ENCODE measurements around the gene NEURL3. TPM values are rescaled to one million over a fixed set of nuclear protein-coding genes. Genes with fewer than 3 reads are reported as not detected.

The NEURL3 gene
- total and polyA plus RNA-seq, 2 experiments from 2014 or later, result not detected

DNA sequence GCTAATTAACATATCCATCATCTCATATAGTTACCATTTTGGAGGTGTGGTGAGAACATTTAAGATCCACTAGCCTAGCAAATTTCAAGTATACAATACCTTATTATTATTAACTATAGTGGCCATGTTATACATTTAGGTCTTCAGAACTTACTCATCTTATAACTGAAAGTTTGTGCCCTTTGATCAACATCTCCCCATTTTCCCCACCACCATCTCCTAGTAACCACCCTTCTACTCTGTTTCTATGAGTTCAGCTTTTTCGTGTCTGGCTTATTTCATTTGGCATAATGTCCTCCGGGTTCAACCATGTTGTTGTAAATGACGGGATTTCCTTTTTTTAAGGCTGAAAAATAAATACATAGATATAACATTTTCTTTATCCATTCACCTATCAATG, 15.9 kb downstream of the NEURL3 start:
- Histone ChIP-seq H2AFZ (no peak overlapping the region), H3K4me3 (no peak overlapping the region), H4K20me1 (ENCODE audit: insufficient read depth) (no peaks in the 10 kb centered on the region), H3K4me1 (ENCODE audit: insufficient read depth) (no peaks in the 10 kb centered on the region), H3K79me2 (ENCODE audit: insufficient read depth) (no peaks in the 10 kb centered on the region), H3K36me3 (ENCODE audit: low read depth) (no peaks in the 10 kb centered on the region), H3K4me2 (ENCODE audit: unreplicated experiment) (no peak overlapping the region), H3K9me2 (ENCODE audit: insufficient read depth) (no peaks in the 10 kb centered on the region), H3K27ac (no peak overlapping the region), H3K27me3 (replicated peaks; ENCODE audit: insufficient read depth) (peaks cover 6% of the 10 kb centered on the region; the same call in 1 of the 2 replicates), H3K9me3 (ENCODE audit: low read depth) (no peaks in the 10 kb centered on the region), H3K9ac (no peak overlapping the region), H3F3A (ENCODE audit: insufficient read depth) (no peaks in the 10 kb centered on the region)
- TF ChIP-seq EZH2phosphoT487 (IDR thresholded peaks at IDR 0.05; ENCODE audit: insufficient read depth, low read depth) (no peak), EZH2 (IDR thresholded peaks at IDR 0.05; ENCODE audit: insufficient read depth, poor library complexity, severe bottlenecking) (no peak)
- in situ Hi-C loops (cut with MboI), result no loop called here
- no peak for DNase-seq
- 88 to 91% methylated on average over 3 of the region's 3 CpGs for WGBS, 2 experiments (ENCODE audit: low coverage in 1 of 2, low lambda C conversion rate in 2 of 2, missing lambda C conversion rate in 2 of 2)

DNA sequence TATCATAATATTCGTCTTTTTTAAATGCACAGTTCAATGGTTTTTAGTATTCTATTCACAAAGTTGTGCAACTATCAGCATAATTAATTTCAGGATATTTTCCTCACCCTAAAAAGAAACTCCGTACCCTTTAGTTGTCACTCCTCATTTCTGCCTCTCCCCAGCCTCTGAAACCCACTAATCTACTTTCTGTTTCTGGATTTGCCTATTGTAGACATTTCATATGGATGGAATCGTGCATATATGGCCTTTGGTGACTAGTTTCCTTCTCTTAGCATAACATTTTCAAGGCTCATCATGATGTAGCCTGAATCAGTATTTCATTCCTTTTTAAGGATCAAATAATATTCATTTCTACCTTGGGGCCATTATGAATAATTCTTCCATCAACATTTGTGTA, 18.5 kb downstream of the NEURL3 start:
- no peak for TF ChIP-seq EZH2phosphoT487 (IDR thresholded peaks at IDR 0.05; ENCODE audit: insufficient read depth, low read depth)
- TF ChIP-seq EZH2 (IDR thresholded peaks at IDR 0.05; ENCODE audit: insufficient read depth, poor library complexity, severe bottlenecking), result no peak
- H3F3A ChIP-seq (ENCODE audit: insufficient read depth), result no peaks in the 10 kb centered on the region
- no peak for DNase-seq
- no peaks in the 10 kb centered on the region for H4K20me1 ChIP-seq (ENCODE audit: insufficient read depth)
- peak overlapping the region; percentile 76 for H3K9ac ChIP-seq
- peak overlapping the region; percentile 70 for H3K4me3 ChIP-seq
- in situ Hi-C loops (cut with MboI), result no loop called here
- peak overlapping the region; percentile 82 for H3K4me2 ChIP-seq (ENCODE audit: unreplicated experiment)
- H3K9me2 ChIP-seq (ENCODE audit: insufficient read depth), result no peaks in the 10 kb centered on the region
- no peaks in the 10 kb centered on the region for H3K9me3 ChIP-seq (ENCODE audit: low read depth)
- H3K27ac ChIP-seq, result peak overlapping the region; percentile 40
- 52% methylated on average over 3 of the region's 3 CpGs for WGBS, 2 experiments (ENCODE audit: low coverage in 1 of 2, low lambda C conversion rate in 2 of 2, missing lambda C conversion rate in 2 of 2)
- peak overlapping the region; percentile 96 for H2AFZ ChIP-seq
- H3K27me3 ChIP-seq (replicated peaks; ENCODE audit: insufficient read depth), result no peaks in the 10 kb centered on the region
- no peaks in the 10 kb centered on the region for H3K36me3 ChIP-seq (ENCODE audit: low read depth)
- H3K4me1 ChIP-seq (ENCODE audit: insufficient read depth), result no peaks in the 10 kb centered on the region
- H3K79me2 ChIP-seq (ENCODE audit: insufficient read depth), result no peaks in the 10 kb centered on the region

GRCh38 chr2:96485751-96486651, 19.2 kb downstream of the NEURL3 start:
- DNase-seq, result peak; percentile 94
- Histone ChIP-seq H3K4me1 (ENCODE audit: insufficient read depth) (no peaks in the 10 kb centered on the region), H3K79me2 (ENCODE audit: insufficient read depth) (no peaks in the 10 kb centered on the region), H3K36me3 (ENCODE audit: low read depth) (no peaks in the 10 kb centered on the region), H3K9ac (peak overlapping the region; percentile 76), H3K27me3 (replicated peaks; ENCODE audit: insufficient read depth) (no peaks in the 10 kb centered on the region), H3K4me2 (ENCODE audit: unreplicated experiment) (peak overlapping the region; percentile 82), H4K20me1 (ENCODE audit: insufficient read depth) (no peaks in the 10 kb centered on the region), H3K4me3 (peak overlapping the region; percentile 70), H2AFZ (peak overlapping the region; percentile 96), H3K27ac (peak overlapping the region; percentile 40), H3K9me3 (ENCODE audit: low read depth) (no peaks in the 10 kb centered on the region), H3K9me2 (ENCODE audit: insufficient read depth) (no peaks in the 10 kb centered on the region), H3F3A (ENCODE audit: insufficient read depth) (no peaks in the 10 kb centered on the region)
- in situ Hi-C loops (cut with MboI), result no loop called here
- 10 to 17% methylated on average over 27 to 33 of the region's 33 CpGs for WGBS, 2 experiments (ENCODE audit: low coverage in 1 of 2, low lambda C conversion rate in 2 of 2, missing lambda C conversion rate in 2 of 2)
- no peak for TF ChIP-seq EZH2phosphoT487 (IDR thresholded peaks at IDR 0.05; ENCODE audit: insufficient read depth, low read depth)
- no peak for TF ChIP-seq EZH2 (IDR thresholded peaks at IDR 0.05; ENCODE audit: insufficient read depth, poor library complexity, severe bottlenecking)

GRCh38 chr2:96485350-96485749, 19.8 kb downstream of the NEURL3 start:
- peak overlapping the region; percentile 82 for H3K4me2 ChIP-seq (ENCODE audit: unreplicated experiment)
- in situ Hi-C loops (cut with MboI), result no loop called here

More at GRCh38 chr2:96485350-96485749, 19.8 kb downstream of the NEURL3 start:
- 83 to 91% methylated on average over 9 of the region's 9 CpGs for WGBS, 2 experiments (ENCODE audit: low coverage in 1 of 2, low lambda C conversion rate in 2 of 2, missing lambda C conversion rate in 2 of 2)
- peak overlapping the region; percentile 70 for H3K4me3 ChIP-seq
- H3K9me3 ChIP-seq (ENCODE audit: low read depth), result no peaks in the 10 kb centered on the region
- peak overlapping the region; percentile 96 for H2AFZ ChIP-seq
- no peaks in the 10 kb centered on the region for H3K27me3 ChIP-seq (replicated peaks; ENCODE audit: insufficient read depth)
- no peak for DNase-seq
- no peak overlapping the region for H3K27ac ChIP-seq
- no peak for TF ChIP-seq EZH2phosphoT487 (IDR thresholded peaks at IDR 0.05; ENCODE audit: insufficient read depth, low read depth)
- no peak for TF ChIP-seq EZH2 (IDR thresholded peaks at IDR 0.05; ENCODE audit: insufficient read depth, poor library complexity, severe bottlenecking)
- H3K79me2 ChIP-seq (ENCODE audit: insufficient read depth), result no peaks in the 10 kb centered on the region
- H4K20me1 ChIP-seq (ENCODE audit: insufficient read depth), result no peaks in the 10 kb centered on the region
- H3K9ac ChIP-seq, result peak overlapping the region; percentile 76
- H3K4me1 ChIP-seq (ENCODE audit: insufficient read depth), result no peaks in the 10 kb centered on the region
- H3K9me2 ChIP-seq (ENCODE audit: insufficient read depth), result no peaks in the 10 kb centered on the region
- no peaks in the 10 kb centered on the region for H3K36me3 ChIP-seq (ENCODE audit: low read depth)
- H3F3A ChIP-seq (ENCODE audit: insufficient read depth), result no peaks in the 10 kb centered on the region

Data from GM23248 (cell line).